Keratinocyte (primary cell): Measurements from ENCODE around the gene CILP2. TPM values are rescaled to one million over a fixed set of nuclear protein-coding genes. Genes with fewer than 3 reads are reported as not detected.

Experiments used
- DNase-seq: peaks from one replicate; pipeline ENCODE4 v3.0.0-alpha.2; 2011; ENCODE audit warnings: low read depth, missing footprints, low spot score
- FAIRE-seq: peaks from 2 replicates; lab custom pipeline; 2011; peaks lifted over from hg19 to GRCh38; lab: Jason Lieb, UNC
- H2AFZ ChIP-seq: 2 replicates; pipeline ENCODE4 v1.6.0; 2012; ENCODE audit warnings: low read length, control low read depth, inconsistent platforms; ENCODE audit not compliant: control insufficient read depth
- H3K27ac ChIP-seq: 2 replicates; pipeline ENCODE4 v1.5.1; 2011; ENCODE audit warnings: low read length; ENCODE audit not compliant: control insufficient read depth, insufficient read depth
- H3K27me3 ChIP-seq: 3 replicates; pipeline ENCODE4 v1.6.0; 2011; ENCODE audit warnings: low read length; ENCODE audit not compliant: control insufficient read depth, insufficient read depth; ENCODE audit errors: extremely low read depth
- H3K36me3 ChIP-seq, 2 experiments: 2 replicates in 1 of 2; 3 replicates in 1 of 2; pipeline ENCODE4 v1.5.1; 2011; ENCODE audit warnings: low read length in 2 of 2, mild to moderate bottlenecking in 1 of 2; ENCODE audit not compliant: control insufficient read depth in 2 of 2, insufficient read depth in 2 of 2; ENCODE audit errors: extremely low read depth in 1 of 2
- H3K4me1 ChIP-seq: 3 replicates; pipeline ENCODE4 v1.5.1; 2011; ENCODE audit warnings: low read length; ENCODE audit not compliant: control insufficient read depth, insufficient read depth; ENCODE audit errors: extremely low read depth
- H3K4me2 ChIP-seq: 3 replicates; pipeline ENCODE4 v1.6.0; 2011; ENCODE audit warnings: low read depth, low read length; ENCODE audit not compliant: control insufficient read depth, insufficient read depth; ENCODE audit errors: extremely low read depth
- H3K4me3 ChIP-seq, 3 experiments: fragments of 200-600 bp in 1 of 3; sonication (generic) in 1 of 3; 2 replicates in 2 of 3; 3 replicates in 1 of 3; pipeline ENCODE4 v1.5.1; 2011 to 2016; ENCODE audit warnings: low read length in 3 of 3, mild to moderate bottlenecking in 3 of 3, control low read depth in 2 of 3, inconsistent platforms in 1 of 3, low read depth in 1 of 3, mixed read lengths in 1 of 3, mixed run types in 1 of 3, moderate library complexity in 1 of 3; ENCODE audit not compliant: control insufficient read depth in 2 of 3, insufficient read depth in 2 of 3; ENCODE audit errors: extremely low read depth in 1 of 3
- H3K79me2 ChIP-seq: 2 replicates; pipeline ENCODE4 v1.6.0; 2012; ENCODE audit warnings: low read length; ENCODE audit not compliant: control insufficient read depth, insufficient read depth
- H3K9ac ChIP-seq: 3 replicates; pipeline ENCODE4 v1.6.0; 2011; ENCODE audit warnings: low read length; ENCODE audit not compliant: control insufficient read depth, insufficient read depth; ENCODE audit errors: extremely low read depth
- H3K9me1 ChIP-seq: 3 replicates; pipeline ENCODE4 v1.6.0; 2011; ENCODE audit warnings: low read length; ENCODE audit not compliant: control insufficient read depth, insufficient read depth; ENCODE audit errors: extremely low read depth
- H3K9me3 ChIP-seq: 2 replicates; pipeline ENCODE4 v1.5.1; 2012; ENCODE audit warnings: low read depth, low read length; ENCODE audit not compliant: control insufficient read depth
- H4K20me1 ChIP-seq: 3 replicates; pipeline ENCODE4 v1.6.0; 2011; ENCODE audit warnings: low read length; ENCODE audit not compliant: control insufficient read depth, insufficient read depth; ENCODE audit errors: extremely low read depth
- CTCF ChIP-seq, 3 experiments: IDR thresholded peaks in 1 of 3; conservative IDR thresholded peaks in 1 of 3; optimal IDR thresholded peaks in 1 of 3; 2 replicates in 2 of 3; 3 replicates in 1 of 3; pipeline versions ENCODE3 to v1.5.1; 2011; ENCODE audit warnings: low read length in 3 of 3, mild to moderate bottlenecking in 3 of 3, moderate library complexity in 2 of 3, control low read depth in 1 of 3, inconsistent platforms in 1 of 3; ENCODE audit not compliant: insufficient read depth in 2 of 3; ENCODE audit errors: extremely low read depth in 1 of 3
- EZH2 ChIP-seq: IDR thresholded peaks from one replicate; pipeline ENCODE4 v1.6.1; 2012; ENCODE audit warnings: inconsistent platforms, mild to moderate bottlenecking, low read length, moderate library complexity
- dilution Hi-C: fragments of 300-500 bp; cut with MboI; formaldehyde crosslinking; loops from one replicate; pipeline ENCODE4 v1.7.0; 2020; ENCODE audit warnings: low sequenced_read_pairs; ENCODE audit not compliant: extremely low pct_ligation_motif_present
- polyA plus RNA-seq, 5 experiments: library from polyadenylated mRNA; depleted of rRNA in 3 of 5; stranded (reverse) in 3 of 5; stranded (forward) in 1 of 5; unstranded in 1 of 5; fragments of >200 nt; gene quantifications; 1 replicate in 1 of 5; 2 replicates in 3 of 5; 3 replicates in 1 of 5; pipeline versions ENCODE4 v1.2.1 to v1.2.3, GENCODE V29; 2011 to 2012; ENCODE audit warnings: missing spikeins in 2 of 5, low read depth in 1 of 5, low replicate concordance in 1 of 5

The CILP2 gene
- polyA plus RNA-seq, 1 donor (not counting 4 experiments of a cell fraction or from before 2014, with no cell fraction given), result 0.07 TPM

GRCh38 chr19:19526581-19527370 is 11.3 kb upstream of the CILP2 start:
- no peaks in the 10 kb centered on the region for H3K4me1 ChIP-seq
- peaks cover 8% of the 10 kb centered on the region for H3K79me2 ChIP-seq
- H3K4me2 ChIP-seq, result no peak overlapping the region
- dilution Hi-C loops, result no loop called here
- peaks cover 0 to 22% of the 10 kb centered on the region in 2 experiments for H3K36me3 ChIP-seq
- H3K9ac ChIP-seq, result no peak overlapping the region
- H3K27me3 ChIP-seq, result no peaks in the 10 kb centered on the region
- H3K27ac ChIP-seq, result no peak overlapping the region
- TF ChIP-seq EZH2 (no peak), CTCF (optimal IDR thresholded peaks at IDR 0.05 in 1 of 3, IDR thresholded peaks at IDR 0.05 in 1 of 3, conservative IDR thresholded peaks at IDR 0.05 in 1 of 3; ENCODE audit: extremely low read depth in 1 of 3, insufficient read depth in 2 of 3, low read length in 3 of 3) (no peak)
- H3K9me1 ChIP-seq, result no peaks in the 10 kb centered on the region
- FAIRE-seq (no peak), DNase-seq (no peak)
- no peaks in the 10 kb centered on the region for H3K9me3 ChIP-seq
- H4K20me1 ChIP-seq, result no peaks in the 10 kb centered on the region
- H3K4me3 ChIP-seq, result no peak overlapping the region
- no peak overlapping the region for H2AFZ ChIP-seq

- Histone ChIP-seq H3K4me1 (peaks cover 2% of the 10 kb centered on the region), H3K36me3 (peaks cover 0 to 22% of the 10 kb centered on the region in 2 experiments), H3K79me2 (peaks cover 8% of the 10 kb centered on the region), H3K27me3 (no peaks in the 10 kb centered on the region), H3K4me3 (no peak overlapping the region), H3K4me2 (no peak overlapping the region), H3K9me1 (no peaks in the 10 kb centered on the region), H3K9me3 (no peaks in the 10 kb centered on the region), H4K20me1 (no peaks in the 10 kb centered on the region), H2AFZ (no peak overlapping the region), H3K27ac (no peak overlapping the region), H3K9ac (no peak overlapping the region)
- no peak for FAIRE-seq
- TF ChIP-seq EZH2 (no peak), CTCF (optimal IDR thresholded peaks at IDR 0.05 in 1 of 3, IDR thresholded peaks at IDR 0.05 in 1 of 3, conservative IDR thresholded peaks at IDR 0.05 in 1 of 3; ENCODE audit: extremely low read depth in 1 of 3, insufficient read depth in 2 of 3, low read length in 3 of 3) (no peak)
- DNase-seq, result no peak
- dilution Hi-C loops, result no loop called here
Measured at GRCh38 chr19:19527371-19527656, 10.8 kb upstream of the CILP2 start.
